ENCODE data around the gene MEGF11.

The MEGF11 gene

GRCh38 chr15:65981837-65982626, 271.5 kb downstream of the MEGF11 start:
- no peak for TF ChIP-seq CTCF (IDR thresholded peaks at IDR 0.05)
- no peak overlapping the region for H3K4me3 ChIP-seq (ENCODE audit: low read depth, low read length)

GRCh38 chr15:65980824-65981456, 272.6 kb downstream of the MEGF11 start:
- H3K9ac ChIP-seq = no peak overlapping the region
- no peak overlapping the region for H2AFZ ChIP-seq
- H3K27me3 ChIP-seq (ENCODE audit: control insufficient read depth, insufficient read depth, low read length) = no peaks in the 10 kb centered on the region
- no peak overlapping the region for H3K4me2 ChIP-seq (ENCODE audit: low read length)
- H3K4me3 ChIP-seq (ENCODE audit: low read depth, low read length) = no peak overlapping the region
- no peaks in the 10 kb centered on the region for H3K4me1 ChIP-seq
- no peaks in the 10 kb centered on the region for H3K36me3 ChIP-seq (ENCODE audit: control insufficient read depth, insufficient read depth, low read length)
- no peak overlapping the region for H3K27ac ChIP-seq
- TF ChIP-seq CTCF (IDR thresholded peaks at IDR 0.05) = peak; percentile 38
- H3K79me2 ChIP-seq = no peaks in the 10 kb centered on the region
- H3K9me3 ChIP-seq (ENCODE audit: control insufficient read depth, low read length) = no peaks in the 10 kb centered on the region

More at GRCh38 chr15:65981837-65982626, 271.5 kb downstream of the MEGF11 start:
- H2AFZ ChIP-seq = peak overlapping the region; percentile 70
- H3K27ac ChIP-seq = no peak overlapping the region
- no peak overlapping the region for H3K4me2 ChIP-seq (ENCODE audit: low read length)
- no peaks in the 10 kb centered on the region for H3K9me3 ChIP-seq (ENCODE audit: control insufficient read depth, low read length)
- H3K79me2 ChIP-seq = no peaks in the 10 kb centered on the region
- no peak overlapping the region for H3K9ac ChIP-seq
- no peaks in the 10 kb centered on the region for H3K36me3 ChIP-seq (ENCODE audit: control insufficient read depth, insufficient read depth, low read length)
- H3K27me3 ChIP-seq (ENCODE audit: control insufficient read depth, insufficient read depth, low read length) = no peaks in the 10 kb centered on the region
- H3K4me1 ChIP-seq = no peaks in the 10 kb centered on the region

- Histone ChIP-seq H3K79me2 (no peaks in the 10 kb centered on the region), H2AFZ (no peak overlapping the region), H3K9ac (no peak overlapping the region), H3K4me1 (no peaks in the 10 kb centered on the region), H3K27ac (no peak overlapping the region), H3K27me3 (ENCODE audit: control insufficient read depth, insufficient read depth, low read length) (no peaks in the 10 kb centered on the region), H3K9me3 (ENCODE audit: control insufficient read depth, low read length) (no peaks in the 10 kb centered on the region), H3K4me2 (ENCODE audit: low read length) (no peak overlapping the region), H3K4me3 (ENCODE audit: low read depth, low read length) (no peak overlapping the region), H3K36me3 (ENCODE audit: control insufficient read depth, insufficient read depth, low read length) (no peaks in the 10 kb centered on the region)
- TF ChIP-seq CTCF (IDR thresholded peaks at IDR 0.05) = no peak
Observed at GRCh38 chr15:65979837-65980236, 273.7 kb downstream of the MEGF11 start.

GRCh38 chr15:65979316-65979715, 274.2 kb downstream of the MEGF11 start:
- TF ChIP-seq CTCF (IDR thresholded peaks at IDR 0.05) = no peak
- Histone ChIP-seq H3K27me3 (ENCODE audit: control insufficient read depth, insufficient read depth, low read length) (no peaks in the 10 kb centered on the region), H3K27ac (no peak overlapping the region), H3K36me3 (ENCODE audit: control insufficient read depth, insufficient read depth, low read length) (no peaks in the 10 kb centered on the region), H3K4me3 (ENCODE audit: low read depth, low read length) (no peak overlapping the region), H3K79me2 (no peaks in the 10 kb centered on the region), H3K9me3 (ENCODE audit: control insufficient read depth, low read length) (no peaks in the 10 kb centered on the region), H3K9ac (no peak overlapping the region), H2AFZ (no peak overlapping the region), H3K4me1 (no peaks in the 10 kb centered on the region), H3K4me2 (ENCODE audit: low read length) (no peak overlapping the region)

Measured in parathyroid adenoma (tissue), 2 donors.